ENCODE measurements around the gene ZNF135.

Gene ZNF135

DNA sequence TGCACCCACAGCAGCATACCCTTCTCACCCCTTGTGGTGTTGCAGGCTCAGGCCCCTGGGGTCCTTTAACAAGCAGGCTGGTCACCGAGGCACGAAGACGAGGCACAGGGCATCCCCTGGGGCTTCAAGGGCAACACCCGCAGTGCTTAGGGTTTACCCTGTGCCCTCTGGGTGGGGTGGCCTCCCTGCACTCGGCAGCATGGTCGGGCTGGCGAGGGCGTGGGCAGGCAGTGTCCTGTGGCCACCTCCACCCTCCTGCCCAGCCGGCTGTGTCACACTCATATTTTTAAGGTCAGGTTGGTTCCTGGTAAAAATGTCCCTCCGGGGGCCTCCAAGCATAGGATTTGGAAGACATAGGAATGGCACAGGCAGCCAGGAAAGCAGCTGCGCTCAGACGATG, 11.4 kb upstream of the ZNF135 start:
- DNase-seq = no peak

- no peak for DNase-seq
Observed at GRCh38 chr19:58052256-58052655, 6.8 kb upstream of the ZNF135 start.

DNA sequence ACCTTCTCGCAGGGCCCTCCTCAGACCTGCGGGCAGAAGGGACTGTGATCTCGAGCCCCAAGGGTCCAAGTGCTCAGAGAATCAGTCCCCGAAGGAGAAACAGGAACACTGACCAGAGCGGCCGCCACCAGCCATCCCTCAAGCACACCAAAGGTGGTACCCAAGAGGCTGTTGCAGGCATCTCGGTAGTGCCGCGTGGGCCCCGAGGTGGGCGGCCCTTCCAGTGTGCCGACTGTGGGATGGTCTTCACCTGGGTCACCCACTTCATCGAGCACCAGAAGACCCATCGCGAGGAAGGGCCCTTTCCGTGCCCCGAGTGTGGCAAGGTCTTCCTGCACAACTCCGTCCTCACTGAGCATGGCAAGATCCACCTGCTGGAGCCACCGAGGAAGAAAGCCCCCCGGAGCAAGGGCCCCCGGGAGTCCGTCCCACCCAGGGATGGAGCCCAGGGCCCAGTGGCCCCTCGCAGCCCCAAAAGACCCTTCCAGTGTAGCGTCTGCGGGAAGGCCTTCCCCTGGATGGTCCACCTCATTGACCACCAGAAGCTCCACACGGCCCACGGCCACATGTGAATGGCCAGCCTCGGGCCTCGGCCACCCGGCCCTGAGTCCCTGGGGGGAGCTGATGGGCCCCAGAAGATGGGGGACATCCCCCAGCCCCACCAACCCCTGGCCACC, 5.5 kb upstream of the ZNF135 start:
- DNase-seq = no peak

DNA sequence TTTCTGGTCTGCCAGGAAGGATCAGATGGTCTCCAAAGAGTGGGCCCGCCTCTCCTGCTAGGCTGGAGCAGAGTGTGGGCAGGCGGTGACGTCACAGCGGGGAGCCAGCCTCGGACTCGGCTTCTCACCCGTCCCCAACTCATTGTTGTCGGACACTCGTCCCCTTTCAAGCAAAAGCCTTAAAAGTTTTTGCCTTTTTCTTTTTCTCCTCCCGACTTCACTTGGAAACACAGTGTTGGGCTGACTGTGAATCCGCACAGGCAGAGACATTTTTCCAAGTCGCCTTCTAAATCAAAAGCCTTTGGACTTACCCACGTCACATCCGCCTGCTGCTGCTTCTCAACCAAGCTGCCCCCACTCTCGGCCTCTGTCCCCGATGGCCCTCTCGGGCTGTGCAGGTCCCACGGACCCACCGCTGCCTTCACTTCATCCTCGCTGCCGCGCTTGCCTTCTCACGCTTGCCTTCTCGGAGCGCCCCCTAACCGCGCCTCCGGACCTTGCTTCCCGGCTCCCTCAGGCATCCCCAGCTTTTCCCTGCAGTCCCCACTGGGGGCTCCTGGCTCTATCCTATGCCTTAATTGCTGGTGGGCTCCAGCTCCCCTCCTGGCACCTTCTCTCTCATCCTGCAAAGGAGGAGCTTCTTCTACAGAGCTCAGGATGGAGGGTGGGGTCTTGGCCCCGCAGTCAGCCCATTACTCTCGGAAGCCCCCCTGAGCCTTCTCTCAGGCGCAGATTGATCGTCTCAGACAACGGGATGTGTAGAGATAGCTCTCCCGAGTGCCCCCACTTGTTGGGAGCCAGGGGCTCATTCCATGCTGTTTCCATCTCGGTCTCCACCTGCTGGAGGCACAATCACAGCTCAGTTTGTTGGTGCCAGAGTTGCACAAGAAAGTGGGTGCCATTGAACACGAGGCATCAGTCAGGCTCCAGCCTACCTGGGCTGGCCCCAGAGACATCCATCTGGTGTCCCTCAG, 3.9 kb upstream of the ZNF135 start:
- DNase-seq = no peak

- DNase-seq = no peak
Observed at GRCh38 chr19:58056261-58056660, 2.8 kb upstream of the ZNF135 start.

DNA sequence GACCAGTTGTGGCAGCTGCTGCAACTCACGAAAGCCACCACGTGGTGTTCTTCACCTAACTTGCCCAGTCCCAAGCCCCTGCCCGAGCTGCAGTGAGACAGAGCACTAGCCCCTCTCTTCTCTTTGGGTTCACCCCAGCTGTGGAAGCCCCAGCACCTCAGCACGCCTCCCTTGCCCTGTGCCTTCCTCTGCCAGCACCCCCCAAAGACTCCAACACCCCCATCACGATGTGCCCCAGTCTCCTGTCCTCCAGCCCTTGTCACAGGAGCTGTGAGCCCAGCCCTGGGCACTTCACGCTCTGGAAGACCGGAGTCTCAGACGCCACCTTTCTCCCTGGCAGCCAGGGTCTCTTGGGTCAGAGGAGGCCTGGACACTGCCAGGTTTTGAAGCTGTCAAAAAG, 2.2 kb upstream of the ZNF135 start:
- DNase-seq = no peak

- no peak for DNase-seq
Observed at GRCh38 chr19:58058467-58058866, 615 bp upstream of the ZNF135 start.

DNA sequence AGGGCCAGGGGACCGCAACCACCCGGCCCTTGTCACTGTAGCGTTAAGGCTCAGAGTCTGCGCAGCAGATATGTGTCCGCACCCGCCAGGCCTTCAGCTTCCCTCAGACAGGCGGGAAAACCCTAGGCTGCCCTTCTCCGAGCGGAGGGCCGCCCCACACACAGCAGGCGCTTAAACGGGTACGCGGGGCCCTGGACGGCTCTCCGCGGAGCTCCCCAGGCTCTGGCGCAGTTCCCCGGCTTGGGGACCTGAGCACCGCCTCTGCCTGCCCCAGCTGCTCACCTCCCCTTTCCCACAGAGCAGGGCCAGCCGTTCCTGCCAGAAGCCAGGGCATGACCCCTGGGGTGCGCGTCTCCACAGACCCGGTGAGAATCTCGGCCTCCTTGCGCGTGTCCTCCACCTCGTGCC, 593 bp downstream of the ZNF135 start:
- no peak for DNase-seq

- no peak for DNase-seq
Observed at GRCh38 chr19:58060231-58060630, 1.1 kb downstream of the ZNF135 start.

- no peak for DNase-seq
Observed at GRCh38 chr19:58063712-58064111, 4.6 kb downstream of the ZNF135 start.

DNA sequence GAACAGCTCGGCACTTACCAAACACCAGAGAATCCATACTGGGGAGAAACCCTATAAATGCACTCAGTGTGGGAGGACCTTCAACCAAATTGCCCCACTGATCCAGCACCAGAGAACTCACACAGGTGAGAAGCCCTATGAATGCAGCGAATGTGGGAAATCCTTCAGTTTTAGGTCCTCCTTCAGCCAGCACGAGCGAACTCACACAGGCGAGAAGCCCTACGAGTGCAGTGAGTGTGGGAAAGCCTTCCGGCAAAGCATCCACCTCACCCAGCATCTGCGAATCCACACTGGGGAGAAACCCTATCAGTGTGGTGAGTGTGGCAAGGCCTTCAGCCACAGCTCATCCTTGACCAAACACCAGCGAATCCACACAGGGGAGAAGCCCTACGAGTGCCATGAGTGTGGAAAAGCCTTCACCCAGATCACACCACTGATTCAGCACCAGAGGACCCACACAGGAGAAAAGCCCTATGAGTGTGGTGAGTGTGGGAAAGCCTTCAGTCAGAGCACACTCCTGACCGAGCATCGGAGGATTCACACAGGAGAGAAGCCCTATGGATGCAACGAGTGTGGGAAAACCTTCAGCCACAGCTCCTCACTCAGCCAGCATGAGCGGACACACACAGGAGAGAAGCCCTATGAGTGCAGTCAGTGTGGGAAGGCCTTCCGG, 8.3 kb downstream of the ZNF135 start:
- no peak for DNase-seq

DNA sequence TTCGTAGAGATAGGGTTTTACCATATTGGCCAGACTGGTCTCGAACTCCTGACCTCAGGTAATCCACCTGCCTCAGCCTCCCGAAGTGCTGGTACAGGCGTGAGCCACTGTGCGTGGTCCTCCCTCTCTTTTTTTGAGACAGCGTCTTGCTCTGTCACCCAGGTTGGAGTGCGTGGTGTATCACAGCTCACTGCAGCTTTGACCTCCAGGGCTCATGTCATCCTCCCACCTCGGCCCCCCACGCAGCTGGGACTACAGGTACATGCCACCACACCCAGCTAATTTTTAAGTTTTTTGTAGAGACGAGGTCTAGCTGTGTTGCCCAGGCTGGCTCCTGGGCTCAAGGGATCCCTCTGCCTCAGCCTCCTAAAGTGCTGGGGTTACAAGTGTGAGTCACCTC, 20.7 kb downstream of the ZNF135 start:
- DNase-seq = no peak

DNA sequence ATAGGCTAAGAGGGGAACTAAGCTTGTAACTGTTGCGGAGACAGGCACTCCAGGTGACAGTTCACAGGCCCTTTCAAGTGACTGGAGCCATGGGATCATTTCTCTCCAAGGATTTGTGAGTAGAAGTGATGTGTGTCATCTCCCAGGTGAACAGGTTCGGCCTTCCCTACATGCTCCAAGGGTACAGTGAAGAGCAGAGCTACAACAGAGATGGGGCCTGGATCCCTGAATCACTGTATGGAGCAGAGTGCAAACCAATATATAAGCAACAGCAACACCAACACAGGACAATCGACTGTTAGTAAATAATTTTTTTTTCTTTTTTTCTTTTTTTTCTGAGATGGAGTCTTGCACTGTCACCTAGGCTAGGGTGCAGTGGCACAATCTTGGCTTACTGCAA, 23.9 kb downstream of the ZNF135 start:
- DNase-seq = no peak

DNA sequence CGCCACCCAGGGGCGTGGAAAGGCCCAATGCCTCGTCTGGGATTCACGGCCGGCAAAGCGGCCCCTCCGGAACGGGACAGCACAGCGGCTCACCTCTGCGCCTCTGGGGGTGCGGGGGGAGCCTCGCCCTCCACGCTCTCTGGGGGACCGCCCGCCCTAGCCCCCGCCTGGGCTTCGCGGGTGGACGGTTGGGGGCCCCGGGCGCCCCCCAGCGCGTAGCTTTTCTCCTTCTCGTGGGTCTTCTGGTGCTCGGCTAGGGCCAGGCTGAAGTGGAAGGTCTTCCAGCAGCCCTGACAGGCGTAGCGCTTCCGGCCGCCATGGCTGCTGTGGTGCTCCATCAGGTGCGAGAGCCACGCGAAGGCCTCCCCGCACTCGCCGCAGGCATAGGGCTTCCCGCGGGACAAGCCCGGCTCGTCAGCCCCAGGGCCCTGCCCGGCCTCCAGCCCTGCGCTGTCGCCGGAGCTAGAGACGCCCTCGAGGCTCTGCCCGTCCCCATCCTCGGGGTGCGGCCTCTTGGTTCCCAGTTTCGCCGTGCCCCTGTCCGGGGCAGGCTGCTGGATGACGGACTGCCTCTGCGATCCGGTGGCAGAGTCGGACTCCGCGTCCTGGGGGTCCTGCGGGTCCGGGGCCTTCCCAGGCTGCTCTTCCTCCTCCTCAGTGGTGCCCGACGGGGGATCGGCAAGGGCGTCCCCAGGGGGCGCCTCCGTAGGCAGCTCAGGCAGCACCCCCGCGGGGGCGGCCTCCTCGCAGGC, 25.7 kb downstream of the ZNF135 start:
- DNase-seq = no peak

GRCh38 chr19:58085348-58085875, 26.3 kb downstream of the ZNF135 start:
- DNase-seq = no peak

- no peak for DNase-seq
Observed at GRCh38 chr19:58086825-58087710, 28.0 kb downstream of the ZNF135 start.

DNA sequence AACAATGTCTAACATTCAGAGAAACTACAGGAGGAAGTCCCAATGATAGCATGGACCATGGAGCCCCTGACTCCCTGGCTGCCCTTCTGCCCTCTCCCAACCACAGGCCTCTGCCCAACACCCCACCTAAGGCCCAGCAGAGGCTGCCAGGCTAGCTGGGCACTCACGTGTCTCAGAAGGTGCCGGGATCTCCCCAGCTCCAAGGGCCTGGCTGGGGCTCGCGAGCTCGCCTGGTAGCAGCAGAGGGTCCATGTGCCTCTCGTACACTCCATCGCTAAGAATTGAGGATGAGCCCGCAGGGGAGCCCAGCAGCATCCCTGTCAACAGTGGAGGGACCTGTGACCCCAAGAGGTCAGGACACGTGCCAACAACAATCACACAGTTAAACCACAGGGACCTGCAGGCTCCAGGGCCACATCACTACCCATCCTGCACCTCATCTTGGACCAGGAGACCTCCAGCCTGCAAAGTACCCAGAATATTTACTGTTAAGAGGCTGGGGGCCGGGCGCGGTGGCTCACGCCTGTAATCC, 29.5 kb downstream of the ZNF135 start:
- no peak for DNase-seq

GRCh38 chr19:58089846-58090245, 30.8 kb downstream of the ZNF135 start:
- no peak for DNase-seq

GRCh38 chr19:58091251-58091995, 32.3 kb downstream of the ZNF135 start:
- DNase-seq = no peak

- DNase-seq = no peak
Observed at GRCh38 chr19:58093071-58093470, 34.0 kb downstream of the ZNF135 start.

GRCh38 chr19:58095328-58095727, 36.2 kb downstream of the ZNF135 start:
- DNase-seq = no peak
